ENCODE measurements around the gene IKBKE.

IKBKE gene

DNA sequence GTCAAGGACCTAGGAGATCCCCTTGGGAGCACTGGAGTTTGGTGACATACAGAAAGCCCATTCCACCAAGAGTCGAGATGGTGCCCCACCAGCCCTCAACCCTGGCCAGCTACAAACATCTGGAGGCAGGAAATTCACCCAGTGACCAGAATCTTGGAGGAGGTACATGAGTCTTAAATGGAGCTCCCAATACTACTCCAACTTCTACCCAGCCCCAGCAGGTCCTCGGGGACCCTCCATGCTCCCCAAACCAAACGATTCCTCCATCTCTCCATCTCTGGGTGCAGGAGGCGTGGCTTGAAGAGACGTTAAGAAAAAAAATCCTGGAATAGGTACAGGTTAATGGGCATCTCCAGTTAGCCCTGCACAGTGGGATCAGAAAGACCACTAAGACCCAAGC lies 31.6 kb downstream of the IKBKE start:
- no peak for DNase-seq (ENCODE audit: low spot score)
- in situ Hi-C loops (cut with MboI; ENCODE audit: low pct_unique_long_range_greater_than_20kb, low sequenced_read_pairs, unreplicated experiment): no loop called here
- TF ChIP-seq, protein P1, sequence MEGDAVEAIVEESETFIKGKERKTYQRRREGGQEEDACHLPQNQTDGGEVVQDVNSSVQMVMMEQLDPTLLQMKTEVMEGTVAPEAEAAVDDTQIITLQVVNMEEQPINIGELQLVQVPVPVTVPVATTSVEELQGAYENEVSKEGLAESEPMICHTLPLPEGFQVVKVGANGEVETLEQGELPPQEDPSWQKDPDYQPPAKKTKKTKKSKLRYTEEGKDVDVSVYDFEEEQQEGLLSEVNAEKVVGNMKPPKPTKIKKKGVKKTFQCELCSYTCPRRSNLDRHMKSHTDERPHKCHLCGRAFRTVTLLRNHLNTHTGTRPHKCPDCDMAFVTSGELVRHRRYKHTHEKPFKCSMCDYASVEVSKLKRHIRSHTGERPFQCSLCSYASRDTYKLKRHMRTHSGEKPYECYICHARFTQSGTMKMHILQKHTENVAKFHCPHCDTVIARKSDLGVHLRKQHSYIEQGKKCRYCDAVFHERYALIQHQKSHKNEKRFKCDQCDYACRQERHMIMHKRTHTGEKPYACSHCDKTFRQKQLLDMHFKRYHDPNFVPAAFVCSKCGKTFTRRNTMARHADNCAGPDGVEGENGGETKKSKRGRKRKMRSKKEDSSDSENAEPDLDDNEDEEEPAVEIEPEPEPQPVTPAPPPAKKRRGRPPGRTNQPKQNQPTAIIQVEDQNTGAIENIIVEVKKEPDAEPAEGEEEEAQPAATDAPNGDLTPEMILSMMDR (IDR thresholded peaks at IDR 0.05; ENCODE audit: extremely low read depth, insufficient read depth, missing control alignments): no peak

DNA sequence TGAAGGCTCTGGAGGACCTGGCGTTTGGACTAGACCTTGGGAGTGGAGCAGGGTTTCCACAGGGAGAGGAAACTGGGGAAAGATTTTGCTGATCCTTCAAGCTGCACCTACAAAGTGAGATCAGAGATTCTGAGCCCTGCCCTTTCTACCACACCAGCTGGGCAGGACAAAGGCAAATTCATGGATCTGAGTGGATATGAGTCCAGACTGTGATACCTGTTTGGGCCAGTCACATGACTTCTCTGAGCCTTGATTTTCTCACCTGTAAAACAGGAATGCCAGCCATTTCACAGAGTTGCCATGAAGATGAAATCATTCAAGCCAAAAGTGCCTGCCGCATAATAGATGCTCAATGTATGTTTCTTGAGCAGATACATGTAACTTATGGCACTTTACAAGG lies 32.1 kb downstream of the IKBKE start:
- in situ Hi-C loops (cut with MboI; ENCODE audit: low pct_unique_long_range_greater_than_20kb, low sequenced_read_pairs, unreplicated experiment): no loop called here
- TF ChIP-seq, protein P1 (IDR thresholded peaks at IDR 0.05; ENCODE audit: extremely low read depth, insufficient read depth, missing control alignments): no peak
- DNase-seq (ENCODE audit: low spot score): no peak

DNA sequence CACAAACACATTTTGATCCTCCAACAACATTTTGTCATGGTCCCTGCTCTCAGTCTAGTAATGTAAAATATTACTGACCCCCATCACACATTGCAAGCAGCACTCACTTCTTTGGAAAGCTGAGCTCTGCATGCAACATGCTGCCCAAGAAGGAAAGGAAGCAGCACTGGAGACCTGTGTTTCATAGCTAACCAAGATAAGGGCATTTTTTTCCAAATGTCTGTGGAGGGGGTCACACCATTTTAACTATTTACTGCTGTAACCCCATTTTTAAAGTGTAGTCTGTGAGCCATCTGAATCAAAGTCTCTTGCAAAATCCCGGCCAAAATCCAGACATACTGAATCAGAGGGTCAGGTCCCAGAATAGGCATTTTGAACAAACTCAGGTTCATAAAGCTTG lies 32.5 kb downstream of the IKBKE start:
- in situ Hi-C loops (cut with MboI; ENCODE audit: low pct_unique_long_range_greater_than_20kb, low sequenced_read_pairs, unreplicated experiment): no loop called here
- TF ChIP-seq, protein P1 (IDR thresholded peaks at IDR 0.05; ENCODE audit: extremely low read depth, insufficient read depth, missing control alignments): no peak
- no peak for DNase-seq (ENCODE audit: low spot score)

DNA sequence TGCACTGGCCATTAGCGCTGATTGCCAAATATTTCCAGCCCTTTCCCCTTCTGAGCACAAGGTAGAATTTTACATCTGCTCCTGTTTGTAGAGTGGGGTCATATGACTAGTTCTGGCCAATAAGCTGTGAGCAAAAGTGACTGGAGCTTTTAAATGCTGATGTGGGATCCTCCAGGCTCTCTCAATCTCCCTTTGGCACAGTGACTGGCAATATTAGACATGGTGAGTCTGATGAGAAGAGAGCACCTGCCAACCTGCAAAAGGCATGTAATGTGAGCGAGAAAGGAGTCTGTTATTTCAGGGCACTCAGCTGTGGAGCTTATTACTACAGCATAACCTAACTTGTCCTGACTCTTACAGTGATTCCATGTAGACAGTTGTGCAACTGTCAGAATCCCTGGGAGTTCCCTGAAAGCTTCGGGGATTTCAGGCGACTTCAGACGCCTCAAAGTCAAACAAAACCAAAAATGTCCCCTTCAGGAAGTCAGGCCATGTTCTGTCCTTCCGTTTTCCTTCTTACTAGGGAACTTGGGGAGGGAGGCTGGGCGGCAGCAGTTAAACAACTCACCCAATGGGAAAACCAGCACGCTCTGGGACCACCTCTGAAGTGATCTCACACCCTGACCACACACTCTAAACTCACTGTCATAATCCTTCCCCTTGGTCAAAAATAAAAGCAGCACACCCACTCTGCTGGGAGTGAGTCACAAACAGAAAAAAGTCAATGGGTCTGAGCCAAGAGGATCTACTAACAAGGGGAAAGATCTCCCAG lies 33.5 kb downstream of the IKBKE start:
- TF ChIP-seq, protein P1 (IDR thresholded peaks at IDR 0.05; ENCODE audit: extremely low read depth, insufficient read depth, missing control alignments): no peak
- in situ Hi-C loops (cut with MboI; ENCODE audit: low pct_unique_long_range_greater_than_20kb, low sequenced_read_pairs, unreplicated experiment): no loop called here
- peak; percentile 80 for DNase-seq (ENCODE audit: low spot score)

DNA sequence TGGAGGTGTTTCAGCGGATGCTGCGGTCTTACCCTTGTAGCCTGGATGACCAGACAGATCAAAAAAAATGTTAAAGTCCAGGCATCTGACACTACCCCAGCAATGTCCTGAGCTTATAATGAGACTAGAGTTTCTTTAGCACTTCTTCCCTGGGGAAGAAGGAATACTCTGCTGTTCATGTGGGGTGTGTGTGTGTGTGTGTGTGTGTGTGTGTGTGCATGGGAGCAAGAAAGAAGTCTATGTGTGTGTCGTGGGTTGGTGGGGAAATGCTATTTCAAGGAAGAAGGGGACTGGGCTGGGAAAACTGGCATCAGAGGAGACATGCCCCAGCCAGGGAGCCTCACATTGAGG lies 34.1 kb downstream of the IKBKE start:
- DNase-seq (ENCODE audit: low spot score): no peak
- TF ChIP-seq, protein P1 (IDR thresholded peaks at IDR 0.05; ENCODE audit: extremely low read depth, insufficient read depth, missing control alignments): no peak
- in situ Hi-C loops (cut with MboI; ENCODE audit: low pct_unique_long_range_greater_than_20kb, low sequenced_read_pairs, unreplicated experiment): no loop called here

DNA sequence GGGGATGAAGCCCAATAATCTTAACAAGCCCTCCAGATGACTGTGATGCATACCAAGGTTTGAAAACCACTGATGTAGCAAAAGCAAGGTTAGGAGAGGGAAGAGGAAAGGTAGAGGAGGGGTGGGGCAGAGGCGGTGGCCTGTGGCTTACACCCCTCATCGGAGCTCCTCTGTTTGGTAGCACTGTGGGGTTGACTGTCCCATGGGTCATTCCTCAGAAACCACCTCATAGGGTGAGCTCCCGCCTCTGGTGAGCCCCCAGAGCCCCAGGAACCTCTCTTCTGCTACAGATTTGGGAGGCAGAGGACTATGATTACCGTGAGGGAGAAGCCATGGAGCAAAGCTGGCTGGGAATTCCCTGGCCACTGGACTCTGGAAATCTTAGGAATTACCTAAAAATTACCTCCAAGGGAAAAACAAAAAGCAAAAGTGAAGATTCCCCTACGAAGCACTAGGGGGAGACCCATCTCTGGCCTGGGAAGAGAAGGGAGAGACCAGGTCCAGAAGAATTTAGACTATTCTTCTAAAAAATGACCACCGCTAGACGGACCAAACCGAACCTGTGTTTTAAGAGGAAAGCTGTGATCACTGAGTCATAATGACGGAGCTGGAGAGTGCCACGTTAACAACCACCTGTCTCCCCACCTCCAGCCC lies 35.6 kb downstream of the IKBKE start:
- TF ChIP-seq, protein P1 (IDR thresholded peaks at IDR 0.05; ENCODE audit: extremely low read depth, insufficient read depth, missing control alignments): peak; percentile 40
- in situ Hi-C loops (cut with MboI; ENCODE audit: low pct_unique_long_range_greater_than_20kb, low sequenced_read_pairs, unreplicated experiment): no loop called here
- peak; percentile 31 for DNase-seq (ENCODE audit: low spot score)
